Cardiac fibroblast (primary cell): ENCODE measurements around the gene TPP1.

Experiments used
- DNase-seq, 2 donors: peaks; one replicate each; pipeline versions ENCODE4 v3.0.0 to v3.0.0-alpha.2; 2010; ENCODE audit warnings: low read depth in 2 of 2
- H3K4me3 ChIP-seq, 2 donors: replicated peaks in 1 of 2; 1 replicate in 1 of 2; 2 replicates in 1 of 2; pipeline ENCODE4 v1.5.1; 2011; ENCODE audit warnings: low read depth in 2 of 2, low read length in 2 of 2, mild to moderate bottlenecking in 2 of 2, moderate library complexity in 1 of 2
- TF ChIP-seq, protein P1 (sequence below): IDR thresholded peaks from one replicate; pipeline ENCODE4 v1.5.1; 2011; ENCODE audit warnings: low read depth, mild to moderate bottlenecking, low read length, inconsistent platforms

The TPP1 gene

DNA sequence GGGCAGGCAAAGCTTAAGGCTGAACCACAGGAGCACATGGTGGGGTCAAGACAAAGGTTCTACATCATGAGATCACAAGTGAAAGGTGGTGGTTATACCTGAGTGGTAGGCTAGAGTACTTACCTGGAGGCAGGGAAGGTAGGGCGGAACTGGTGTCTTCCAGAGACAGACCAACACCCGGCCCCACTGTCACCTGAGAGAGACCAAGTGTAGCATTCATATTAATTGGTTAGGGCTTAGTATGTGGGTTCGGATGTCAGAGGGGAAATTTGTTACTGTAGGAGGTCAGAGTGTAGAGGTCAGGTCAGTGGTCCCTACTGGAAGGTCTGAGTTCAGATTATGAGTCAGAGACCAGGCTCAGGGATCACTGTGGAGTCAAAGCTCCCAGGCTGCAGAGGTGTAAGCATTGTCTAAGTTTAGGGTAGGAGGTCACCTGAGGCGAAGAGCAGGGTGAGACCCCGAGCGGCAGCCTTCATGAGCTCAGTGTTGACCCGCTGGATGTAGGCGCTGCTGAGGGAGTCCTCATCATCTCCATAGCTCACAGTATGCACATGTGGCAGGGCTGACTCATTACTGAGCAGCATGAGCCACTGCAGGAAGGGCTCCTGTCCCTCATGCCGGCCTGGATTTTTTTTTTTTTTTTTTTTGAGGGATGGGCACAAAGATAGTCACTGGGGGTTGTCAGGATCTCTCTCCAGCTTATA, 3.2 kb downstream of the TPP1 start:
- DNase-seq = peak in 1 of 2 donors; percentile 48
- TF ChIP-seq, protein P1, sequence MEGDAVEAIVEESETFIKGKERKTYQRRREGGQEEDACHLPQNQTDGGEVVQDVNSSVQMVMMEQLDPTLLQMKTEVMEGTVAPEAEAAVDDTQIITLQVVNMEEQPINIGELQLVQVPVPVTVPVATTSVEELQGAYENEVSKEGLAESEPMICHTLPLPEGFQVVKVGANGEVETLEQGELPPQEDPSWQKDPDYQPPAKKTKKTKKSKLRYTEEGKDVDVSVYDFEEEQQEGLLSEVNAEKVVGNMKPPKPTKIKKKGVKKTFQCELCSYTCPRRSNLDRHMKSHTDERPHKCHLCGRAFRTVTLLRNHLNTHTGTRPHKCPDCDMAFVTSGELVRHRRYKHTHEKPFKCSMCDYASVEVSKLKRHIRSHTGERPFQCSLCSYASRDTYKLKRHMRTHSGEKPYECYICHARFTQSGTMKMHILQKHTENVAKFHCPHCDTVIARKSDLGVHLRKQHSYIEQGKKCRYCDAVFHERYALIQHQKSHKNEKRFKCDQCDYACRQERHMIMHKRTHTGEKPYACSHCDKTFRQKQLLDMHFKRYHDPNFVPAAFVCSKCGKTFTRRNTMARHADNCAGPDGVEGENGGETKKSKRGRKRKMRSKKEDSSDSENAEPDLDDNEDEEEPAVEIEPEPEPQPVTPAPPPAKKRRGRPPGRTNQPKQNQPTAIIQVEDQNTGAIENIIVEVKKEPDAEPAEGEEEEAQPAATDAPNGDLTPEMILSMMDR = no peak
- H3K4me3 ChIP-seq = no peak overlapping the region

DNA sequence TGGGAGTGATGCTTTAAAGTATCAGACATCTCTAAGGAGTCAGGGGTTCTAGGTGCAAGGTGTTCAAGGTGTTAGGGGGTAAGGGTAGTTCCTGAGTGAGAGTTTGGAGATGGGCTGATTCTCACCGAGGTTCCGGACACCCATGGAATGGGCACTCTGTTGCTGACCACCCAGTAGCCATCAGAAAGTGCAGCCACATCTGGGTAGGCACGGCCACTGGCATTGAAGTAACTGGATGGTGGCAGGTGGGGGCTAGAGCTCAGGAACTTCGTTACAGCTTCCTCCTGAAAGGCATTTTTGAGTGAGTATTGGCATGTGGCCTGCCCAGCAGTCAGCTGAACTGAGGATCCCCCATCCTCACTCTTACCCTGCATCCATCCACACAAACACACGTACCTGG, 4.2 kb downstream of the TPP1 start:
- H3K4me3 ChIP-seq = no peak overlapping the region
- TF ChIP-seq, protein P1 = no peak
- DNase-seq = no peak

DNA sequence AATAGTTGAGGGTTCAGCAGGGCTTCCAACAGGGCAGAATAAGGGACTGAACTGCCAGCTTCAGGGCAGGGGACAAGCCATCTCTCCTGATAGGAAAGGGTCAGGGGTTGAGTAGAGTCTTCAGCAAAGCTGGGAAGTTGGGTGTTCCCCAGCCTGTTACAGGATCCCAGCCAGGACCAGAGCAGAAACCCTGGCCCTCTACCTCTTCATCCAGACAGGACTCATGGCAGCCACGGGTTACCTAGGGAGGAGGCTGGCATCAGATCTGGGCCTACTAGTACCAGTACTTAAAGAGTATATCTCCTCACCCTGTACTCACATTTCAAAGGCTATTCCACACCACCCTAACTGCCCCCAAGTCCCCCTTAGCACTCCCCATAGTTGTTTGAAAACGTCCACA, 4.8 kb downstream of the TPP1 start:
- no peak for DNase-seq
- TF ChIP-seq, protein P1 = no peak
- H3K4me3 ChIP-seq = no peak overlapping the region

DNA sequence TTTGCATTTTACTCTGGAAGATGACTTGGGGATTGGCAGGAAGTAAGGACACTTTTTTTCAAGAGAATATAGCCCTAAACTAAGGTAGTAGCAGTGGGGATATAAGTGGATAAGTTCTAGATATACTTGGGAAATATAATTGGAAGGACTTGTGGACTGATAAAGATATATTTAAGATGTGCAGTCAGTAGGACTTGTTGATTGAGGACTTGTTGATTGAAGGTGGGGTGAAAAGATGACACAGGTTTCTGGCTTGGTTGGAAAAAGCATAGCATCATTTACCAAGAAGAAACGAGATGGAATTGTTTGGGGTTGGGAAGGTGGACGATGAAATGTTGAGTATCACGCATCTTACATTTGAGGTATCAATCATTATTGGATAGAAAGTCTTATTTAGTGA, 5.7 kb downstream of the TPP1 start:
- TF ChIP-seq, protein P1 = no peak
- H3K4me3 ChIP-seq = no peak overlapping the region
- DNase-seq = no peak

DNA sequence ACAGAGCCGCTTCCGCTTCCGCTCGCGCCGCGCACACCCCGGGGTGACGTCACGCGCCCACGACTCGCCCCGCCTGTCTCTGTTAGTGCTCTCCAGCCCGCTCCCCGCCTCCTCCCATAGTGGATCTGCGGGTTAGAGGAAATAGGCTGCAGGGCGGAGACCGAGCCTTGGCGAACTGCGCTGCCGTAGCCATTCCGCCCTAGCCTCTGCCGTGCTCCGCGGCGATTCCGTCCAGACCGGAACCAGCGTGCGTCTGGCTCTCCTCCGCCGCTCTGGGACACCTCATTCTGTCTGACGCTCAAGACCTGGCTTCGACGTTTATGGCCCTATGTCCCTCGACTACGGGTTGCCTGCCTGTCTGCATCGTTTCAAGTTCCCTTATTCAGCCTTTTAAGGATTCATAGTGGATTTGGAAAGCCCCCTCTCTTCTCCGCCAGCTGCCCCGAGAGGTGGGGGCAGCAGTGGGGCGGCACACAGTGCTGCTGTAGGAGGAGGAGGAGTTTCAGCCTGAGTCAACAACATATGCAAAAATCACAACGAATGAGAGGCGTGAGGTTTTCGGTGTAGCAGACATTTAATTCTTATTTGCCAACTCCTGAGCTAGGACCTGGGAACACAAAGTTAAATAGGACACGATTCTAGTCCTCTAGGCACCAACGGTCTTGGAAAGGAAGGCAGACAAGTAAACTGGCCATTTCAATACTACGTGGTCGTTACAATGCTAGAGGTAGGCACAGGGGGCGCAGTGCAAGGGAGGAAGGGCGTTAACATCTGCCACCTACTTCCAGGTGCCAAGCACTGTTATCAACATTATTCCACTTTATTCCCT, 6.8 kb downstream of the TPP1 start, which contains the start of gene TAF10:
TSS of gene TAF10 (minus strand) at position 4 of the 829 bp plus-strand sequence. CDS start 27 bp downstream, outside the sequence.
- peak within 1 kb of the TSS; percentile 65 to 75 for H3K4me3 ChIP-seq
- TF ChIP-seq, protein P1 = peak; percentile 54
- peak; percentile 97 to 98 for DNase-seq

DNA sequence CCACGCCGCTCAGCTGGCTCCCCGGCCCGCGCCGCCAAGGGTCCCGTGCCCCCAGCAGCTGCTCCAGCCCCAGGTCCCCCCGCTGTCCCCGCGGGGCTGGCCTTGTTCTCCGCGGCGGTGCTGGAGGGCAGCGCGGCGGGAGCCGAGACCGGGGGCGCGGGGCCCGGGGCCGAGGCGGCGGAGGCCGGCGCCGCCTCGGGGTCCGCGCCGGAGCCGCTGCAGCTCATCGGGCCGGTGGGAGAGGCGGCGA, 7.3 kb downstream of the TPP1 start:
- H3K4me3 ChIP-seq = peak overlapping the region; percentile 65 to 75
- TF ChIP-seq, protein P1 = no peak
- DNase-seq = no peak
